ENCODE data around the gene SCGB1D1. TPM values are rescaled to one million over a fixed set of nuclear protein-coding genes. Genes with fewer than 3 reads are reported as not detected.
A peak's percentile ranks its signal among the peaks of the same experiment; 100 is the strongest.
"Not testable (repeated sequence)": the region's sequence is repeated elsewhere in the genome, so short reads cannot be mapped to it uniquely, and the experiment has no call there.

SCGB1D1 gene
- total and polyA plus RNA-seq, 11 donors = not detected

GRCh38 chr11:62205441-62205840 is 15.4 kb downstream of the SCGB1D1 start:
- no peaks in the 10 kb centered on the region for H3K36me3 ChIP-seq
- ATAC-seq (no peak), DNase-seq (no peak)
- intact Hi-C loops (cut with DNase I) = no loop called here
- no peaks in the 10 kb centered on the region for H3K9me3 ChIP-seq
- peaks cover 0 to 5% (median 0%) of the 10 kb centered on the region in 9 donors for H3K27me3 ChIP-seq
- no peaks in the 10 kb centered on the region for H3K4me1 ChIP-seq
- TF ChIP-seq, protein P1, sequence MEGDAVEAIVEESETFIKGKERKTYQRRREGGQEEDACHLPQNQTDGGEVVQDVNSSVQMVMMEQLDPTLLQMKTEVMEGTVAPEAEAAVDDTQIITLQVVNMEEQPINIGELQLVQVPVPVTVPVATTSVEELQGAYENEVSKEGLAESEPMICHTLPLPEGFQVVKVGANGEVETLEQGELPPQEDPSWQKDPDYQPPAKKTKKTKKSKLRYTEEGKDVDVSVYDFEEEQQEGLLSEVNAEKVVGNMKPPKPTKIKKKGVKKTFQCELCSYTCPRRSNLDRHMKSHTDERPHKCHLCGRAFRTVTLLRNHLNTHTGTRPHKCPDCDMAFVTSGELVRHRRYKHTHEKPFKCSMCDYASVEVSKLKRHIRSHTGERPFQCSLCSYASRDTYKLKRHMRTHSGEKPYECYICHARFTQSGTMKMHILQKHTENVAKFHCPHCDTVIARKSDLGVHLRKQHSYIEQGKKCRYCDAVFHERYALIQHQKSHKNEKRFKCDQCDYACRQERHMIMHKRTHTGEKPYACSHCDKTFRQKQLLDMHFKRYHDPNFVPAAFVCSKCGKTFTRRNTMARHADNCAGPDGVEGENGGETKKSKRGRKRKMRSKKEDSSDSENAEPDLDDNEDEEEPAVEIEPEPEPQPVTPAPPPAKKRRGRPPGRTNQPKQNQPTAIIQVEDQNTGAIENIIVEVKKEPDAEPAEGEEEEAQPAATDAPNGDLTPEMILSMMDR (IDR thresholded peaks at IDR 0.05) = no peak
- TF ChIP-seq POLR2A (IDR thresholded peaks at IDR 0.05) = no peak
- H3K4me3 ChIP-seq = no peak overlapping the region
- WGBS, 4 donors = 85 to 93% (median 90%) methylated on average over 2 to 7 of the region's 7 CpGs
- H3K27ac ChIP-seq = no peak overlapping the region

DNA sequence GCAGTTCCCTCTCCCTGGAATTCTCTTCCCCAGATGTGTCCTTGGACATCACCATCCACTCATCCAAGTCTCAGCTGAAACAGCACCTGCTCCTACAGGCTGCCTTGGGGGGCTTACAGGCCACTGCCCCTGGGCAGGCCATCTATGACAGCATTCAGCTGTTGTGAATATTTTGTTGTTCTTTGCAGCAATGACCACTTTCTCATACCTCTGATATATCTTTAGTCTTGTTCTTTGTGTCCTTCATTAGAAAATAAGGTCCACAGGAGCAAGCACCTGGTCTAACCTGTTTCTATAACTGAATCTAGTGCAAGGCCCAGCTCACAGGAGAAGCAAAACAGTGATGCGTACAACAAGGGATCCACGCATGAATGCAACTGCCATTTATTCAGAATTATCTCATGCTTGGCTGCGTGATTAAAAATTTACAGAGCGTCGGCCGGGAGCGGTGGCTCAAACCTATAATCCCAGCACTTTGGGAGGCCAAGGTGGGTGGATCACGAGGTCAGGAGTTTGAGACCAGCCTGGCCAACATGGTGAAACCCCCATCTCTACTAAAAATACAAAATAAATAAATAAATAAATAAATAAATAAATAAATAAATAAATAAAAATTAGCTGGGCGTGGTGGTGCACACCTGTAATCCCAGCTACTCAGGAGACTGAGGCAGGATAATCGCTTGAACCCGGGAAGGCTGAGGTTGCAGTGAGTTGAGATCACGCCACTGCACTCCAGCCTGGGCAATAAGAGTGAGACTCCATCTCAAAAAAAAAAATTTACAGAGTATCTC is 16.5 kb downstream of the SCGB1D1 start:
- DNase-seq; H3K36me3 ChIP-seq; intact Hi-C loops (cut with DNase I); ATAC-seq; H3K27ac ChIP-seq; H3K4me1 ChIP-seq; H3K4me3 ChIP-seq; H3K27me3 ChIP-seq; H3K9me3 ChIP-seq: not testable (repeated sequence)
- 92 to 94% (median 93%) methylated on average over 12 of the region's 12 CpGs for WGBS, 4 donors

GRCh38 chr11:62208785-62209144 is 18.7 kb downstream of the SCGB1D1 start:
- ATAC-seq (peak in 1 of 4 donors; percentile 13), DNase-seq (no peak)
- H3K4me1 ChIP-seq = no peaks in the 10 kb centered on the region
- H3K36me3 ChIP-seq = no peaks in the 10 kb centered on the region
- intact Hi-C loops (cut with DNase I) = no loop called here
- 56 to 66% (median 62%) methylated on average over 2 to 4 of the region's 4 CpGs for WGBS, 4 donors
- no peak for TF ChIP-seq POLR2A (IDR thresholded peaks at IDR 0.05)
- TF ChIP-seq, protein P1 (IDR thresholded peaks at IDR 0.05) = no peak
- no peaks in the 10 kb centered on the region for H3K27me3 ChIP-seq
- no peak overlapping the region for H3K4me3 ChIP-seq
- H3K9me3 ChIP-seq = no peaks in the 10 kb centered on the region
- no peak overlapping the region for H3K27ac ChIP-seq

DNA sequence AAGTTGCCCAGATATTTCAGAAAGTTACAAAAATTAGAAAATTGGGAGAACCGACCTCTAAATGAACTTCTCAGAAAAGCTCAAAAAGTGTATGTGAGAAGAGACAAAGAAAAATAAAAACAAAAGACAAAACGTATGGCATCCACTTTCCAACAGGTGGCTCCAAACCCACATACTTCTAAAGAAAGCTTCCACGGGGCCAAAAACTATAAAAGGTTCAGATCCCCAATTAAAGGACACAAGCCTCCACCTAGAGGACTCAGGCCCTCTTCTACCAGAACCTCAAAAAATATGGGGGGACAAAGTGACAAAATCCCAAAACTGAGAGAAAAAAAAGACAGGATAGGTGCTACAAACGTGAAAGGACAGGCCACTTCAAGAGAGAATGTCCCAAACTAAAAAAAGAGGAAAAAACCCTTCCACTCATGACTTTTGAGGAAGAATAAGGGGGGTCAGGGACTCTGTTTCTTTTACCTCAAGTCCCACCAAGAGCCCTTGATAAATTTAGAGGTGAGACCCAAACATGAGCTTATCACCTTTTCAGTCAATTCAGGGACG is 27.3 kb downstream of the SCGB1D1 start:
- H3K4me1 ChIP-seq = no peaks in the 10 kb centered on the region
- TF ChIP-seq, protein P1 (IDR thresholded peaks at IDR 0.05) = peak in 4 of 12 donors; percentile 15 to 37 (median 23)
- no peak for TF ChIP-seq POLR2A (IDR thresholded peaks at IDR 0.05)
- peaks cover 0 to 20% (median 6%) of the 10 kb centered on the region in 12 donors for H3K9me3 ChIP-seq
- no peaks in the 10 kb centered on the region for H3K36me3 ChIP-seq
- WGBS, 4 donors = 38 to 45% (median 41%) methylated on average over 5 of the region's 5 CpGs
- no peak for ATAC-seq
- no peak for DNase-seq
- H3K27ac ChIP-seq = no peak overlapping the region
- intact Hi-C loops (cut with DNase I) = no loop called here
- H3K27me3 ChIP-seq = peaks cover 0 to 5% (median 0%) of the 10 kb centered on the region in 9 donors
- H3K4me3 ChIP-seq = no peak overlapping the region

All from heart left ventricle (tissue), 16 donors.